OCI-LY3 (cell line): ENCODE results near the gene WDR45.

Experiments used
- EZH2phosphoT487 ChIP-seq: fragments of 200-600 bp; shearing (Covaris generic); IDR thresholded peaks from 2 replicates; pipeline ENCODE4 v1.6.1; 2018; ENCODE audit warnings: antibody characterized with exemption, mixed run types, low read depth
- TF ChIP-seq, protein P1 (sequence below): fragments of 200-600, 300-600 bp; sonication (generic); IDR thresholded peaks from 2 replicates; pipeline ENCODE4 v1.5.1; 2014; ENCODE audit warnings: antibody characterized with exemption, low read length, low read depth

DNA sequence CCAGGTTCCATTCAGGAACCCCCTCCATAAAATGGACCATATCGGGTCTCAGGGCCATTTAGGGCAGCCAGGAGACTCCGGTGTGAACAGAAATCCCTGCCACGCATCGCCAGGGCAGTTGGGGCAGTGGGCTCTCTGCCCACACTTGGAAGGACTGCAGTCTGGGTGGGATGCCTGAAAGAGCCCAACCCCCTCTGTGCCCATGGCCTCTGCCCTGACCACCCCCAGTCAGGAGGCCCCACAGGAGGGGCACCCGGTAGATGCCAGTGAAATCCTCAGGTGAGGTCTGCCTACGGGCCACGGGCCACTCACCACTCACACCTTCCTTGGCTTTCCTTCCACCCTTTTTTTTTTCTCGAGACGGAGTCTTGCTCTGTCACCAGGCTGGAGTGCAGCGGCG lies 10.6 kb downstream of the WDR45 start:
- TF ChIP-seq, protein P1, sequence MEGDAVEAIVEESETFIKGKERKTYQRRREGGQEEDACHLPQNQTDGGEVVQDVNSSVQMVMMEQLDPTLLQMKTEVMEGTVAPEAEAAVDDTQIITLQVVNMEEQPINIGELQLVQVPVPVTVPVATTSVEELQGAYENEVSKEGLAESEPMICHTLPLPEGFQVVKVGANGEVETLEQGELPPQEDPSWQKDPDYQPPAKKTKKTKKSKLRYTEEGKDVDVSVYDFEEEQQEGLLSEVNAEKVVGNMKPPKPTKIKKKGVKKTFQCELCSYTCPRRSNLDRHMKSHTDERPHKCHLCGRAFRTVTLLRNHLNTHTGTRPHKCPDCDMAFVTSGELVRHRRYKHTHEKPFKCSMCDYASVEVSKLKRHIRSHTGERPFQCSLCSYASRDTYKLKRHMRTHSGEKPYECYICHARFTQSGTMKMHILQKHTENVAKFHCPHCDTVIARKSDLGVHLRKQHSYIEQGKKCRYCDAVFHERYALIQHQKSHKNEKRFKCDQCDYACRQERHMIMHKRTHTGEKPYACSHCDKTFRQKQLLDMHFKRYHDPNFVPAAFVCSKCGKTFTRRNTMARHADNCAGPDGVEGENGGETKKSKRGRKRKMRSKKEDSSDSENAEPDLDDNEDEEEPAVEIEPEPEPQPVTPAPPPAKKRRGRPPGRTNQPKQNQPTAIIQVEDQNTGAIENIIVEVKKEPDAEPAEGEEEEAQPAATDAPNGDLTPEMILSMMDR = no peak
- no peak for TF ChIP-seq EZH2phosphoT487
